Hematopoietic multipotent progenitor cell treated with erythropoietin and hydrocortisone succinate and interleukin-3 and kit ligand, for 6 days (in vitro differentiated cells): ENCODE data around the gene MYBPC2.
"Not testable (repeated sequence)": the region's sequence is repeated elsewhere in the genome, so short reads cannot be mapped to it uniquely, and the experiment has no call there.

Experiments
- DNase-seq: peaks from one replicate; pipeline ENCODE4 v3.0.0-alpha.2; 2015

Gene MYBPC2

DNA sequence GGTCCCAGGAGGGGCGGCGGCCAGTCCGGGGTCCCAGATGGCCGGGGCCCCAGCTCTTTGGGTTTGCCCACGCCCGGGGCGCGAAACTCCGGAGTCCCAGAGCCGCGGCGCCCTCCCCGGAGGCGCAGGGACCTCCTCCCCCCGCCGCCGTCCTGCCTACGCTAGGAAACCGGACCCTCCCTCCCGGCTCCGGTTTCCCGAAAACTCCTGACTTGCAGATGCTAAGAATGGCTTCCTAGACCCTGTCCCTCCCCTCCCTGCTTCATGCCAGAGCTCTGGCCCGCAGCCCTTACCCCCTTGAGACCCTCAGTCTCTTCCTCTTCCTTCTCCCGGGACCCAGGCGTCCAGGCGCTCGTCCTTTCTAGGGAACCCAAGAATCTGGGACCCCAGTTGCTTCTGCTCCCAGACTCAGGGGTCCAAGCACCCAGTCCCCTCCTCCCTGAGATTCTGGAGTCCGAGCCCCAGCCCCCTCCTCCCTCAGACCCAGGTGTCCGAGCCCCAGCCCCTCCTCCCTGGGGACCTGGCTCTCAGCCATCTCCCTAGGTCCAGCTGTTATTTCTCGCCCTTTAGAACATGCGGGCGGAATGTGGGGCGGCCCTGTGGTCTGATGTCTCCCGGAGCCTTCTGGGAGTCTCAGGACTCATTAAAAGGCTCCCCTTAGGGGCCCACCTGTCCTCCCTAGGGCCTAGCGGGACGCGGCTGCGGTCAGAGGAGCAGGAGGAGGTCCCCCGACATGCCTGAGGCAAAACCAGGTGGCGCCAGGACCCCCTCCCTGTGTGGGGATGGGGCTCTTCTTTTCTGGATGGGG is at the start of gene MYBPC2:
Gene MYBPC2, plus strand, starts transcription at position 672 of the 808 bp plus-strand sequence. Its CDS starts 62 bp downstream, at position 734.
- no peak for DNase-seq

GRCh38 chr19:50383001-50383851 is 49.5 kb upstream of the MYBPC2 start:
- no peak for DNase-seq

DNA sequence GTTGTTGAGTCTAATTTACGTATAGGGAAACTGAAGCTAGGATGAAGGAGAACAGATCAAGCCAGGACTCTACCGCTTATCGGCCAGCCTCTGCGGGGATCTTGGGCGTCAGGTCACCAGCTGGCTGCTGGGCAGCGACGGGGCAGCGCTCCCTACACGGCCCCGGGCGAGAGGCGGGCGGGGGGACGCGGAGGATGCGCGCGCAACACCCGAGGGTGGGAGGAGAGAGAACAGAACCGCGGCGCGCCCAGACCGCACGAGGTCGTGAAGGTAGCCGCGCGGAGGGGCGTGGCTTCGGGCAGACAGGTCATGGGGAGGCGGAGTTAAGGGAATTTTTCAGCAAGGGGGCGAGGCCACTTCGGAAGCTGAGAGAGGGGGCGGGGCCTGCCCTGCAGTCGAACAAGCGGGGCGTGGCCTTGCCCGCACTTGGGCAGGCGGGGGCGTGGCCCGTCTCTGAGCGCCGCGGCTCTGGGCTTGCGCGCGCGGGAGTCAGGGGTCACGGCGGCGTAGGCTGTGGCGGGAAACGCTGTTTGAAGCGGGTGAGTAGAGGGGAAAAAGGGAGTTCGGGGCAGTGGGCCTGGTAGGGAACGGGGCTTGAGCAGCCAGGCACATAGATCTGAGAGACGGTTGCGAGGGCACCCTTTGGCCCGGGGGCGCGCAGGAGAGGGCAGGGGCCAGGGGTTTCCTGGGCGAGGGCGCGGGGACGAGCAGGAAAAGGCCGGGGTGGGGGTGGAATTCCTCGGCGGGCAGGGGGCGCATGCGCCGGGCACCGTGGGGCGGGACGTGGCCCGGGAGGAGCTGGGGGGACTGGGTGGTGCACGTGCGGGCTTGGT is 48.6 kb upstream of the MYBPC2 start, which contains the start of gene POLD1:
Gene POLD1, plus strand, starts transcription at position 496 of the 833 bp plus-strand sequence. CDS start 14,505 bp downstream, outside the sequence.
- DNase-seq, result peak; percentile 100

DNA sequence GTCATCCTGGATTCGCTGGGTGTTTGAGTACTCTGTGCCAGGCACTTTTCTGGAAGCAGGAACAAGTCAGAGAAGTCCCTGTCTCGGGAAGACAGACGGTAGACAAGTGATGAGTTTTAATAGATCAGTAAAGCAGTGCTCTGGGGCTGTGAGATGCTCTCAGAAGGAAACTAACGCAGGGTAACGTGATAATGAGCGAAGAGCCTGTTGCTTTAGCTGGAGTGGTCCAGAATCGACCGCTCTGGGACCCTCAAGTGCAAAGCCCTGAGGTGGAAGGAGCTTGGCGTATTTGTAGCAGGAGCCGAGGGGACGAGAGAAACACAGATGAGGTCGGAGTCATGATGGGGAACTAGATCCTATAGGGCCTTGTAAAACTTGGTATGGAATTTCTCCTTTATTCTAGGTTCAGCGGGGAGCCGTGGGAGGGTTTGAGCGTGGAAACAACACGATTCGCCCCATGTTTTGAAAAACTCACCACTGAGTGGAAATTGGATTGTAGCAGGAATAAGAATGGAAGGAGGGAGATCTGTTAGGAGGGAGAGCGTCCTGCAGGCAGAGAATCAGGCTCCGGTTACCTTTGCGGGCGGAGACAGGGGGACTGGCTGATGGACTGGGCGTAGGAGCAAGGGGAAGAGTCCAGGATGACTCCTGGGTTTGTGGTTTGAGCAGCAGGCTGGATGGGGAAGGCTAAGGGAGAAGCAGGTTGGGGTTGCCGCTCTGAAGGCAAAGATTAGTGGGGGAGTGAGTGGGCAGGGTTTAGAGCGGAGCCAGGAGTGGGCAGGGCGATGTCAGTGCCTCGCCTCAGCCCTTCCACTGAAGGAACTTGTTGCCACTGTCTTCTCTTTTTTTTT is 47.8 kb upstream of the MYBPC2 start:
- DNase-seq, result peak; percentile 62

DNA sequence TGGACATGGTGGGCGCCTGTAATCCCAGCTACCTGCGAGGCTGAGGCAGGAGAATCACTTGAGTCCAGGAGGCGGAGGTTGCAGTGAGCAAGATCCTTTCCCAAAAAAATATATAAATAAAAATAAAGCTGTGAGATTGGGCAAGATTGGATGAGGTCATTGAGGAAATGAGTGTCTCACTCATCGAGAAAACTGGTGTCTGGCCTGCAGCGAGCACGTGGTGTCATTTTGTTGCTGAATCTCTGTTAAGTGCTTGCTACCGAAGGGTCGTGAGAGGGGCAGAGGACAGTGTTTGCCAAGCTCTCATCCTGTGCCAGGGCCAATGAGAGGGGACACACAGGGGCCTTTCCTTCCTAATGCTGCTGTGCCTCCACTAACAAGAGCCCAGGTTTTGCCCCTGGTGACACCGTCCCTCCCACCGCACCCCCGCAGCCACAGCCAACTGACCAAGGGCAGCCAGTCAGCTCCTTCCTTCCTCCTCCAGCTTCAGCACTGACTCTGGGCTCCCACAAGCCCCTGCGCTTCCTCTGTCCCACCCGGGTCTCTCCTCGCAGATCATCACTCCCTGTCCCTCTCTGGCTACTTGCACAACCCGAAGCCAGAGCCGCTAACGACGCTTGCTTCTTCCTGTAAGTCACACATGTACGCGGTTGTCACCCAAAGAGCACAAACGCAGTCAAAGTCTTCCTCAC is 45.4 kb upstream of the MYBPC2 start:
- DNase-seq, result no peak

GRCh38 chr19:50387868-50388245 is 44.8 kb upstream of the MYBPC2 start:
- DNase-seq, result no peak

DNA sequence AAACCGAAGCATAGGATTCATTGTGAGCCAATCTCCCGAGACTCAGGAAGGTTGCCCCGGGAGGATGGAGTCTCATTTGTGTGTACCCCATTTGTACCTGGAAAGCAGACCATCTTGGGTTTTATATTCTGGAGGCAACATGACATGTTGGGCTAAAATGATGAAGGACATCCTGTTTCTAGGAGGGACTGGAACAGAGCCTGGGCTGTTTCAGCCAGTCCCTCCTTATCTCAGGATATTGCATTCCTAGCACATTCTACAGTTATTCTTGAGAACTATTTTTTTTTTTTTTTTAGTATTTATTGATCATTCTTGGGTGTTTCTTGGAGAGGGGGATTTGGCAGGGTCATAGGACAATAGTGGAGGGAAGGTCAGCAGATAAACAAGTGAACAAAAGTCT is 42.4 kb upstream of the MYBPC2 start:
- DNase-seq, result not testable (repeated sequence)

DNA sequence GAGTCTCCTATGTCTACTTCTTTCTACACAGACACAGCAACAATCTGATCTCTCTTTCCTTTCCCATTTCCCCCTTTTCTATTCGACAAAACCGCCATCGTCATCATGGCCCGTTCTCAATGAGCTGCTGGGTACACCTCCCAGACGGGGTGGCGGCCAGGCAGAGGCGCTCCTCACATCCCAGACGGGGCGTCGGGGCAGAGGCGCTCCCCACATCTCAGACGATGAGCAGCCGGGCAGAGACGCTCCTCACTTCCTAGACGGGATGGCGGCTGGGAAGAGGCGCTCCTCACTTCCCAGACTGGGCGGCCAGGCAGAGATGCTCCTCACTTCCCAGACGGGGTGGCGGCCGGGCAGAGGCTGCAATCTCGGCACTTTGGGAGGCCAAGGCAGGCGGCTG is 41.7 kb upstream of the MYBPC2 start:
- not testable (repeated sequence) for DNase-seq

DNA sequence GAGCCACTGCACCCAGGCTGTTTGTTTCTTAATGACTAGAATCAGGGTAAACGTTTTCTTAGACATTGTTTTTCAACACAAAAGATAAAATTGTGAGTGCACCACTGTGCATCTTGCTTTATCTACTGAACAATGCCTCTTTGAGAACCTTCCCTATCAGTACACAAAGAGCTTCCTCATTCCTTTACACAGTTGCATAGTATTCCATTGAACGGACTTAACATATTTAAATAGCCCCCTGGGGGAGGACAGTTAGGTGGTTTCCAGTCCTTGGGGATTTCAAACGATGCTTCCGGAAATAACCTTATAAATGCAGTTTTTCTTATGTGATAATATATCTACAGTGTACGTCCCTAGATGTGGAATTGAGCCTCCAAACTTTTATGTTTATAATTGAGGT is 39.9 kb upstream of the MYBPC2 start:
- DNase-seq, result no peak

GRCh38 chr19:50393589-50393988 is 39.1 kb upstream of the MYBPC2 start:
- no peak for DNase-seq

- DNase-seq, result no peak
Observed at GRCh38 chr19:50394017-50394416, 38.7 kb upstream of the MYBPC2 start.

GRCh38 chr19:50398675-50399367 is 33.9 kb upstream of the MYBPC2 start:
- no peak for DNase-seq

GRCh38 chr19:50399368-50399745 is 33.3 kb upstream of the MYBPC2 start:
- no peak for DNase-seq

DNA sequence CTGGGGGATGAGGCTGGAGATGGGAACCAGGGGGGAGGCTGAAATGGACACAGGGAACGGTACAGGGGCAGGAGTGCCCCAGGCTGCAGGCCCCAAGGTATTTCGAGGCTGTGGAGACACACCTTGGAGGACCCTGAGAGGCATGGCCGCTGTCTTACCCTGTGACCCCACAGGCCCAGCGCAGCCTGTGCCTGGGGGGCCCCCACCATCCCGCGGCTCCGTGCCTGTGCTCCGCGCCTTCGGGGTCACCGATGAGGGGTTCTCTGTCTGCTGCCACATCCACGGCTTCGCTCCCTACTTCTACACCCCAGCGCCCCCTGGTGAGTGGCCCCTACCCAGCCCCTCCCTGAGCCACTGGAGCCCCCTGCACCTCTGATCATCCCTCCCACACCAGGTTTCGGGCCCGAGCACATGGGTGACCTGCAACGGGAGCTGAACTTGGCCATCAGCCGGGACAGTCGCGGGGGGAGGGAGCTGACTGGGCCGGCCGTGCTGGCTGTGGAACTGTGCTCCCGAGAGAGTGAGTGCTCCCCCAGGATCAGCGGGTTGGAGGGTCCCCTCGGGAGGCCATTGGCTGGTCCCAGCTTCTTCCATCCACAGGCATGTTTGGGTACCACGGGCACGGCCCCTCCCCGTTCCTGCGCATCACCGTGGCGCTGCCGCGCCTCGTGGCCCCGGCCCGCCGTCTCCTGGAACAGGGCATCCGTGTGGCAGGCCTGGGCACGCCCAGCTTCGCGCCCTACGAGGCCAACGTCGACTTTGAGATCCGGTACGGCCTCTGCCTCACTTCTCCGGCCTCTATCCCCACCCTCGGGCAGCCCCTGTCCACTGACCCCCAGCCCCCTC is 30.9 kb upstream of the MYBPC2 start:
- DNase-seq, result no peak

DNA sequence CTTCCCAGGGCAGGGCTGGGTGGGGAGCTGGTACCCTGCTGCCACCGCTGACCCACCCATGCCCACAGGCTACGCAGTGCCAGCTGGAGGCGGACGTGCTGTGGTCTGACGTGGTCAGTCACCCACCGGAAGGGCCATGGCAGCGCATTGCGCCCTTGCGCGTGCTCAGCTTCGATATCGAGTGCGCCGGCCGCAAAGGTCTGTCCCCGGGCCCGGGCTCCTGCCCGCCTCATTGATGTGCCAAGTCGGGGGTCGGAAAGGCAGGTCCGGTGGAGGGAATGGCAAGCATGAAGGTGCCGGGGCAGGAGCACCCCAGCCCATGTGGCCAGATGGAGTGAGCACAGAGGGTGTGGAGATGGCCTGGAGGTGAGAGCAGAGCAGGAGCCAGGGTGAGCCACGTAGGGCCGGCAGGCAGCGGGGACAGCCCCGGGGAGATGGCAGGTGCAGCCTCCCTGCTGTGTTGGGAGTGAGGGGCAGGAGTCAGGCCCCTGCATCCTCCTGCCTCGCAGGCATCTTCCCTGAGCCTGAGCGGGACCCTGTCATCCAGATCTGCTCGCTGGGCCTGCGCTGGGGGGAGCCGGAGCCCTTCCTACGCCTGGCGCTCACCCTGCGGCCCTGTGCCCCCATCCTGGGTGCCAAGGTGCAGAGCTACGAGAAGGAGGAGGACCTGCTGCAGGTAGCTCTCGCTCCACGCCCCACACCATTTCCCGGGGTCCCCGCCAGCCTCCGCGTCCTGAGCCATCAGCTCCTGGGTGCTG is 30.0 kb upstream of the MYBPC2 start:
- no peak for DNase-seq

GRCh38 chr19:50406156-50406820 is 26.4 kb upstream of the MYBPC2 start:
- no peak for DNase-seq

DNA sequence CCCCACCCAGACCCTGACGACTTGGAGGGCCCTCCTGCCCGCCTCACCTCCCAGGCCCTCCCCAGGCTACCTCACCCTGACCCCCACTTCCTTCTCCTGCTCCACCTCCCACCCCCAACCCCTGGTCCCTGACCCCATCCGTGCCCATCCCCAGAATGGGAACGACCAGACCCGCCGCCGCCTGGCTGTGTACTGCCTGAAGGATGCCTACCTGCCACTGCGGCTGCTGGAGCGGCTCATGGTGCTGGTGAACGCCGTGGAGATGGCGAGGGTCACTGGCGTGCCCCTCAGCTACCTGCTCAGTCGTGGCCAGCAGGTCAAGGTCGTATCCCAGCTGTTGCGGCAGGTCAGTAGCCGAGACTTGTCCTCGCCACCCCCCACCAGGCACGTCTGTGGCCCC is 25.9 kb upstream of the MYBPC2 start:
- DNase-seq, result no peak

DNA sequence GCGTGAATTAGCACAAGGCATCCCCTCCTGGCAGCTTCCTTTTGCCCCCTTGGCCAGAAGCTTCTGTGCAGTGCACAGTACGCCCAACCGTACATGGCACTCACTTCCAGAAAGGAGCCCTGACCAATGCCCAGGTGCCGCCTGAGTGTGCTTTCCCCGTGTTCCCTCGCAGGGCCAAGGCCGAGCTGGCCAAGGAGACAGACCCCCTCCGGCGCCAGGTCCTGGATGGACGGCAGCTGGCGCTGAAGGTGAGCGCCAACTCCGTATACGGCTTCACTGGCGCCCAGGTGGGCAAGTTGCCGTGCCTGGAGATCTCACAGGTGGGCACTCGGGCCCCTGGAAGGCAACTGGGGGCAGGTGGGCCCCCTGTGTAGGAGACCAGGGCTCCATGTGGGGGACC is 23.3 kb upstream of the MYBPC2 start:
- no peak for DNase-seq
